HG02852 (cell line): ENCODE measurements around the gene RTN4.
"Not testable (repeated sequence)": the region's sequence is repeated elsewhere in the genome, so short reads cannot be mapped to it uniquely, and the experiment has no call there.

Experiments used
- ATAC-seq: cut with Tn5 transposase; IDR thresholded peaks from one replicate; pipeline ENCODE4 v1.9.1; 2021; ENCODE audit warnings: mild to moderate bottlenecking, moderate library complexity; ENCODE audit not compliant: unreplicated experiment

The RTN4 gene

DNA sequence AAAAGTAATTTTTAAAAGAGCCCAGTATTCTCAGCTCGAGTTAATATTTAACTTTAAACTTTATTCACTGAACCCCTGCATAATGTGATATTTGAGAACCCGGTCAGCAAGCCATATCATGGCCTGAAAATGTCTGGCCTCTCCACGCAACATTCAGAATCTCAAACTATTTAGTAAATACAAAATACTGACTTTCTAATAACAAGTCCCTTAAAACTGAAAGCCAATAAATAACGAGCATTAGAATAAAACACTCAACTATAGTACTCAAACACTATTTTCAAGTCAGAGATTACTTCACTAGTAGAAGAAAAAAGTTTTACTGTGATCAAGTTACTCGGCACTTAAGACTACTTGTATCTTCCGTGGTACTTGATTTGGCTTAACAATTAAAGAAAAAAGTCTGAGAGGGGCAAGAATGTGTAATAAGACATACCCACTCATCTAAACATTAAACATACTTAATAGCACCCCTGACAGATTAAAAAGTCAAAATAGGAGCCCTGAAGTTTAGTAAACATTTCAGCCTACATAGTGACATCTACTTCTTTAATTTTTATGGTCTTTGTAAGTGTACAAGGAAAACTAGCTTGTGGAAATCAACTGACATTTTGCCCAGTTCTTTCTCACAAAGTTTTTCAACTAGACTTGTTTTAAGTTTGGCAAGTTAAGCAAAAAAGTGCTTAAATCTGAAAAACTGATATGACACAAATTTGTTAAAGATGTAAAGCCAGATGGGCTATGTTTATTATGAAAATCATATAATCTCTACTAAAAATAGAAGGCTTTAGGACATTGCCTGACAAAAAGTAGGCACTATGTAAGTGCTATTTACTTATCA is 38.2 kb downstream of the RTN4 start:
- ATAC-seq = no peak

DNA sequence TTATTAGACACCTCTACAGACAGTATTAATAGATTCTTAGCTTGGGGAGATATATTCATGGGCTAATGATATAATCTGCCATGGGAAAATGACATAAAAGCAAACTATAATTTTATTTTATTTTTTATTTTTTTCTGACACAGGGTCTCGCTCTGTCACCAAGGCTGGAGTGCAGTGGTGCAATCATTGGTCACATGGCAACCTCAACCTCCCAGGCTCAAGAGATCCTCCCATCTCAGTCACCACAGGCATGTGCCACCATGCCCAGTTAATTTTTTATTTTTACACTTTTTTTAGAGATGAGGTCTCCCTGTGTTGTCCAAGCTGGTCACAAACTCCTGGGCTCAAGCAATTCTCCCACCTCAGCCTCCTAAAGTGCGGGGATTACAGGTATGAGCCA is 39.3 kb downstream of the RTN4 start:
- ATAC-seq = no peak

DNA sequence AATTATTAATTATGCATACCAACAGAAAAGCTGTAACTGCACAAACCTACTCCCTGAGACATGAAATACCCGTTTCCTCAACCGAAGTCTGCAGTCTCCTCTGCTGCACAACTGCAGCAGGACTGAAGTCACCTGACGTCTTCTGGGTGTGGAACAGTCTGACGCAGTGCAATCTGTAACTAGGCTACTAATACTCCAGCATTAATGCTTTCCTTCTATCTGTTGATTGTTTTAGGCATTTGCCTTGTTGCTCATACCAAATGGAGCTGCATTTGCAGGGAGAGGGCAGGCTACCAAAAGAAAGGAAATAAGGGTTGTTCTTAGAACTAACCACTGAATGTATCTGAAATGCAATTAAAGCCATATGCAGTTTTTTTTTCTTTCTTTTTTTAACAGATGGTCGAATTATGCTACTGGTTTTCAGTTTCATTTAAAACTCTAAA is 40.1 kb downstream of the RTN4 start:
- ATAC-seq = peak; percentile 95

DNA sequence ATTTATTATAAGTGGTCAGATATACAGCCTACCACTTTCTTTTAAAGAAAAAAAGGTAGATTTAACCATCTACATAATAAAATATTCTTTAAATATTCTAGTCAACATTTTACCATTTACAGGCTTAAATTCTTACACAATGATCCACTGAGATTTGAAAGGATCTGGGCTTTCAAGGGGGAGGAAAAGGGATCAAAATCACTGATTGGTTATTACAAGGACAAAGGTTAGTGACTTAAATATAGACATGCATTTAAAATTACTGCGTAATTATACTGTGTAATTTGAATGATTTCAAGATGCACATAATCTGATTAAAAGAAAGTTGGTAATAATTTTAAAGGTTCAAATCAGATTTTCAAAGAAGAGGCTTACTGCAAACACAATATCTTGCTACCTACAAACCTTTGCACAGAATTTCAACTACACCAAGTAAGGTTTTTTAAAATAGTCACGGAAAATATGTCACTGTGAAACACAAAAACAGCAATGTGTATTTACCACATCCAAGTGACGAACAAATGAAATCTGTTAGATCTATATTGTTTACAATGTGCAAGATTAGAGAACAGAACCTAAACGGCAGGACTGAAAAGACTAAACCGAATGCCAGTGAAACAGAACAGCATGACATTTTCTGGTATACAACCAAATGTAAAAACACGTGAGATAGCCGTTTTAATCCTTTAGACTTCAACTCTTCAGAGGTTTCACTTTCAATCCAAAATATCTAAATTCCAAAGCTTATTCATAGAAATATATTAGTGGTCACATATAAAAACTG is 40.8 kb downstream of the RTN4 start:
- peak; percentile 16 for ATAC-seq

DNA sequence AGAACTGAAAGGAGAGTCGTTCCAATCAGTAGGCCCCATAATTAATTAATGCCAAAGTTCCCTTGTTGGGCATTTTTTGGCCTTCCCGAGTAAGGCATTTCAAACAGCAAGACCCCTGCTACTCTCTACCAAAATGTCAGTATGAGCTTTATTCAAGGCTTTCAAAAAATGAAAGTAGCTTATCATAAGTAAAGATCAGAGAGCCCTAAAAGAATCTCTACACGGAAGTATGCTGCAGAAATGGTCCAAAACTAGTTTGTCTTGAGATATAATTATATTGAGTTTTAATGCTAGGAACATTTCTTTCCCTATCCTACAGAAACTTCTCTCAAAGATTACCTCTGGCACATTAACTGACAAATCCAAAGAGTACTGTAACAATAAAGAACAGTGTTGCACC is 43.9 kb downstream of the RTN4 start:
- ATAC-seq = no peak

DNA sequence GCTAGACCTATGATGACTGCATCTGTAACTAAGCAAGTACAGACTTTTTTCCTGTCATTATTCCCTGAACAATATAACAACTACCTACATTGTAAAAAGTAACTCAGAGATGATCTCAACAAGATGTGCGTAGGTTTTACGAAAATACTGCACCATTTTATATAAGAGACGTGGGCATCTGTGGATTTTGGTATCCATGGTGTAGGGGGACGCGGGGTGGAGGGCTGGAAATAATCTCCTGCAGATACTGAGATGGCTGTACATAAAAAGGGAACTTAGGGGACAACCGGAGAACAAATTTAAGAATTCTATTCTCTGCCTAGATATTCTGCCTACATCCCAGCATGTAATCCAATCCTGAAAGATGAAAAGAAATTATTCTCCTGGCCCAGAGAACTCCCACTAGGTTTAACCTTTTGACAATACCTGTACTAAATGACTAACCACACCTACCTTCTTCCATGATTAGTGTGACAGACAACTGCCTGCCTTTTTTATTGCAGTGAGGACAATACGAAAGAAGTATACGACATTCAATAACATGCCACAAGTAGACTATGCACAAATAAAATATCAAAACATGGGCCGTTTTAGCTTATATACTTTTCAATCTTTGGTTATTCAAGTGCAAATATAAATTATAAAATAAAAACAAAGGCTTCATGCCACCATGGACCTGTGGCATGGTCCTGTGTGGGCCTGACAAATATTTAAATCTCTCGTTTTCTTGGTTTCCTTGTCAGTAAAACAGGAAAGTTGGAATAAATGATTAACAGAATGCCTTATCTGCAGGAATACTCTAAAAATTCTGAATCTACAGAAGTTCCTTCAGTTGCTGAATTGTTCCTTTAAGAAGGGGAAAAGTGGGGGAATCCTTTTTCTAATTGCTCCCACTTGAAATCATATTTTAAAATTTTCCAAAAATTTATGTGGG is 46.3 kb downstream of the RTN4 start:
- ATAC-seq = no peak

DNA sequence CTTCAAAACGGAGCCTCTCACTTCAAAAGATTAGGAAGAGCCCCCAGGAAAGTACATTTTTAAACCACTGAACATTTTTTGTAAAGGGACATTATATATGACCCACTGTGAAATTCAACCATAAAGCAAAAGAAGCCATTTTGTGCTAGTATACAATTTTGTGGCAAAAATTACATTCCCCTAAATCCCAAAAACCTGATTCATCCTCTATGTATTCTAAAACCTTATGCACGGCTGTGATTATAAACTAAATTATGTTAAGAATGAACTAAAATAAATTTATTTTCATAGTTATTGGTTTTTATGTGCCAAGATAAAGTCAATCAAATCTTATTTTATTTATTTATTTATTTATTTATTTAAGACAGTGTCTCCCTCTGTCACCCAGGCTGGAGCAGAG is 48.5 kb downstream of the RTN4 start:
- no peak for ATAC-seq

DNA sequence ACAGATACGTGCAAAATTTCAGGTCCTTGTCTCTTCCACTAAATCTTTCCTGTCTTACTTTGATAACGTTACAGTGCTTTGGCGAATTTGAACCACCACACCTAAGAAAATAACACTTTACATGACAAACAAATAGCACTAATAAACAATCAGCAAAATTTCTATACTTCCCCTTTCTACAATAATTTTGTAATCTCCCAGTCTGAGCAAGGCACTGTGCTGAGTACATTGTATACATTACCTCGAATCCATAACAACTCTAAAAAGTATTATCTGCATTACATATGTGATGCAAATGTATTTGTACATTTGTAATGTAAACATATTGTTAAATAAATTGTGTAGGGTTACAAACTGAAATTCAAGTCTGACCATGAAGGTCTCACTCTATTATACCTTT is 49.9 kb downstream of the RTN4 start:
- ATAC-seq = no peak

DNA sequence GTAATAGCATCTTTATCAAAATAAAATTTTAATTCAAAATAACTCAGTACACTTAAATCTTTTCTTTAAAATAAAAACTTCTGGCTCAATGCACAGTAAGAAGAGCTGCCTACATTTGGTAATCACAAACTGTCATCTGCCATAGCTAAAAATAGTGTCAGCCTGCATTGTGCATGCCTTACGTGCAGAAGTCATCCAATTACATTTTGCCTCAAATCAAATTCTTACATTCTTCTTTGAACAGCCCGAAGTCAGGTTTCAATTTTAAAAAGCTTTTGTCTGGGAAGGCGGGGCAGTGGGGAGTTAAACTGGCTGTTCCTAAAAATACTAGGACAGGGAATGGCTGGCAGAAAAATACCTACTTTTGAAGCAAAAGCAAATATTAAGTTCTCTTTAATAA is 51.1 kb downstream of the RTN4 start:
- no peak for ATAC-seq

DNA sequence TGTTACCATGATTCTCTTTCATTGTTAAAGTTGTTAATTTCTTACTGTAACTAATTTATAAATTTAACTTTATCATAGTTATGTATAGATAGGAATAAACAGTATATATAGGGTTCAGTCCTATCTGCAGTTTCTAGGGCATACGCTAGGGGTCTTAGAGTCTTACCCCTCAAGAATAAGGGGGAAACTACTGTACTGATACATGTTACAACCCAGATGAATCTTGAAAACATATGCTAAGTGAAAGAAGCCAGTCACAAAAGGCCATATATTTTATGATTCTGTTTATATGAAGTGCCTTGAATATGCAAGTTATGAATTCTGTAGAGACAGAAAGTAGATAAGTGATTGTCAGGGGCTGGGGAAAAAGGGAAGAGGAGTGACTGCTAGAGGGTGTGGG is 52.4 kb downstream of the RTN4 start:
- no peak for ATAC-seq

DNA sequence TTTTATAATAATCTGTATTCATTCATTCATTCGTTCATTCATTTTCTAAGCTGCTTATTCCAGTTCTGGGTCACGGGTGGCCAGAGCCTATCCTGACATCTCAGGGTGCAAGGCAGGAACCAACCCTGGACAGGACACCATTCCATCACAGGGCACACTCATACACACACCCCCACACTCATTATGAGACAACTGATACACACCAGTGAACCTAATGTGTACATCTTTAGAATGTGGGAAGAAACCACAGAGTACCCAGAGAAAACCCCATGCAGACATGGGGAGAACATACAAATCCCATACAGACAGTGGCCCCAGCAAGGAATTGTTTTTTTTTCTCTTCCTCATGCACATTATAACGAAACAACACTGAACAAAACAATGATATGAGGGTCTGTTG is 54.7 kb downstream of the RTN4 start:
- peak; percentile 73 for ATAC-seq

DNA sequence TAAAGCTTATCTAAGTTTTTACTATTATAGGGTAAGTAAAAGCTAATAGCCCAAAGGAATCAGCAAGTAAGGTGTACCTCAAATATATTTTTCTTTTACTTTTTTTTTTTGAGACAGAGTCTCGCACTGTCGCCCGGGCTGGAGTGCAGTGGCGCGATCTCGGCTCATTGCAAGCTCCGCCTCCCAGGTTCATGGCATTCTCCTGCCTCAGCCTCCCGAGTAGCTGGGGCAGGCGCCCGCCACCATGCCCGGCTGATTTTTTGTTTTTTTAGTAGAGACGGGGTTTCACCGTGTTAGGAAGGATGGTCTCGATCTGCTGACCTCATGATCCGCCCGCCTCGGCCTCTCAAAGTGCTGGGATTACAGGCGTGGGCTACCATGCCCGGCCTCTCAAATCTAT is 59.6 kb downstream of the RTN4 start:
- ATAC-seq = not testable (repeated sequence)

DNA sequence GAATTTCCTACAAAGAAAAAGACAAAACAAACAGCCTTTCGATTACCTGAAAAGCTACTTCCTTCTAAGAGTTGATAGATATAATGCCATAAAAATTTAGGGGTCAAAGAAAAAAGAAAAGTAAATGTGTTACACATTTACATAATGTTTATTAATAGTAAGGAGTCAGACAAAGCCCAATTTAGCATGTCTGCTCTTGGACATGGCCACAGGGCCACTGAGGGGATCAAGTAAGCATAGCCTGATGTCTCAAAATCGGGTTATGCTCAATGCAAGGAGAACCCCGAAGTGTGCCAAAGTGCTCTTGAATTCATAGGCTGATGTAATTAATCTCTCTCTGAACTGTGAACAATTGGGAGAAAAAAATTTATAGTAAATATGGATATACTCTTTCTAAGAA is 61.6 kb downstream of the RTN4 start:
- ATAC-seq = no peak

DNA sequence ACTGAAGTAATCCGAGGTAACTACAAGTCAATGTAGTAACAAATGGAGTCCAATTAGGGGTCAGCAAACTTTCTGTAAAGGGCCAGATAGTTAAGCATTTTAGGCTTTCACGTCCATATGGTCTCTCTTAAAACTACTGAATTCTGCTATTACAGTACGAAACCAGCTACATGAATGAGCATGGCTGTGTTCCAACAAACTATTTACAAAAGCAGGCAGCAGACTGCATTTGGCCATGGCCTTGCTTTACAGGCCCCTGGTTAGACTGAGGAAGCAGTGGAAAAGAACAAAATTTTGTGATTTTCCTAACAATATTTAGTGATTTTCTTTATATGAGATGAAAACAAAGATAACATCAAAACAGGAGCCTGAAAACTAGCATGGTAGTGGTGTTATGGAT is 64.0 kb downstream of the RTN4 start:
- ATAC-seq = no peak

DNA sequence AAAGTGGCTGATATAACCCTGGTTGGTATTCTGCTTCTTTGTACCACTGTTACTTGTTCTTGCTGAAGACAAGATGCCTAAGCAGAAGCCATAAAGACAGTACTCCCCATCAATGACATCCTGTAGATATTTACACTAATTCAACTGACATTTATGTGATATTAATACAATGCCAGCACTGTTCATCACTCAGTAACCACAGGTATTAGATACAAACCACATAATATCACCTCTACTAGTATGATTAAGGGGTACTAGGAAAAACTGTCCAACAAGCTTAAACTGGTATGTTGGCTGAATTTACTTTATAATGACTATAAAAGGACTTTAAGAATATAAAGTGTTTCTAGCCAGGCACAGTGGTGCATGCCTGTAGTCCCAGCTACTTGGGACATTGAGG is 65.8 kb downstream of the RTN4 start:
- no peak for ATAC-seq

DNA sequence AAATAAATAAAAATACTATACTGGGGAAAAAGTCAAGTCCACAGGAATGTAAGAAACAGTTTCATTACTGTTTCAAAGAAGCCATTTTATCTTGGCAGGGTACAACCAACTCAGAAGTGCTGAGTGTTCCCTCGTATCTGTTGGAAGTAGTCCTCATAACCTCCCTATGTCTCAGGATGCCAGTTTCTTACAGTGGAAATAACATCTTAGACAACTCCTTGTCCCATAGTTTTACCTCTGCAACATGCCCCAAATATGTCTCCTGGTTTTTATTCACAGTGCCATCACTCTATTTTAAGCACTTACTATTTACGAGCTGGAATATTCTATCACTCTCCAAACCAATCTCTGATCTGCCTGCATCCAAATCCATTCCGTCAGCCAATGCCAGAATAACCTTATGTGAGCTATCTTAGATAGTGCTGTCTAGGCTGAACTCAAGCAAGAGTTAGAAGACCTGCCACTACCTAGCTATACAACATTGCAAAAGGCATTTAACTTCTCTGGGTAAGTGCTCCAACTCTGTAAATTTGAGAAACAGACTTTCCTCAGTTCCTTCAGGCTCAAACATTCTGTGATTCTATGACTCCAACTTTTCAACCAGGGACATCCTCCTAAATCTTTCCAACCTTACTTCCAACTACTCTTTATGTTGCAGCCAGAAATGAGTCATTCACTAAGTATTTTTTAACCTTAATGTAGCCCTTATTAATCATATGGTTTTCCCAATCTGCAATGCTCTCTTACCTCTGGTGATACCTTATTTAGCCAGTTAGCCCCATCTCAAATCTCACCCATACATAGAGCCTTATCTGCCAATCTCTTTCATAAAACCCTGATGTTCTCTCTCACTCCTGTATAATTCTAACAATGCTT is 66.7 kb downstream of the RTN4 start:
- no peak for ATAC-seq

DNA sequence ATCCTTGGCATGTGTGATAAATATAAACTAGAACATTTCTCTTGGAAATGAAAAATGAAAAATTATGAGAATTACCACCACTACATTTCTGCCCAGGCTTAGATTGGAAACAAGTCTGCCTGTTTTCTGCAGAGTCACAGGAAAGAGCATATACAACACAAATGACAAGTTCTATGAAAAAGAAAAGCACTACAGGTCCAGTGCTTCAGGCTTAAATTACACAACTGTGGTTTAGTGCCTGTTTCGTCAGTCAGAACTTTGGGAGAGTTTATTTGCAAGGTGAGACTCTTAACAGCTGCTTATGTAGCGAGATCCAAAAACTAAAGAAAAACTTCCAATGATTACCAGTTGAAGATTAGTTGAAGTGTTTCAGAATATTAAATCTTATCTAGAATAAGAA is 68.9 kb downstream of the RTN4 start:
- ATAC-seq = no peak

DNA sequence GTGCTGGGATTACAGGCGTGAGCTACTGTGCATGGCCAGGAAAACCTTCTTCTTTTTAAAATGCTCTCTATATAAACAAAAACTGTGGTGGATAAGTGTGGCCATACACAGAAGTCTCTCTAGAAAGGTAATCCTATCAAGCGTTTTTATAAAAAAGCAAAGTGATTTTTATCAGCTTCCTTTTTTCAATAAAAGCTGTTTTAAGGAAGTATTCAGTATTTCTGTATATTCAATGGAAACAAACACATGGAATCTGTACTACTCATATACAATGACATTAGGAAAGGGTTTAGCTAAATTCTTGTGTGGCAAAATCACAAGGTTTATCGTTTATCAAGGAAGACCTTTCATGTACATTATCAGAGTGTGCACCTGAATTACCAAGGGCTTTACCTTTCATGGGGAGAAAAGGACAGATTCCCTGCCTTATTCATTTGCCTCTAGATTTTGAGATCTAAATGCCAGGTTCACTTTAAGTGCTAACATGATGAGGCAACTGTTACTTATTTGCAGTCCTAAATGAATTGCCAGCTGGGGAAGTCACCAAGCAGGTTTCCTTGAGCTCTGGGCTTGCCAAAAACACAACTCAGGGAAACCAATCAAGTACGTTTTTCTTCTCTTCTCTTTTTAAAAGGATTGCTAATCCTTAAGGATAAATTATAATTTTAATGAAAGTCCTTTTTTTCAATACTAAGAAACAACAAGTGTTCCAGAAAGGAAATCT is 70.8 kb downstream of the RTN4 start:
- no peak for ATAC-seq

DNA sequence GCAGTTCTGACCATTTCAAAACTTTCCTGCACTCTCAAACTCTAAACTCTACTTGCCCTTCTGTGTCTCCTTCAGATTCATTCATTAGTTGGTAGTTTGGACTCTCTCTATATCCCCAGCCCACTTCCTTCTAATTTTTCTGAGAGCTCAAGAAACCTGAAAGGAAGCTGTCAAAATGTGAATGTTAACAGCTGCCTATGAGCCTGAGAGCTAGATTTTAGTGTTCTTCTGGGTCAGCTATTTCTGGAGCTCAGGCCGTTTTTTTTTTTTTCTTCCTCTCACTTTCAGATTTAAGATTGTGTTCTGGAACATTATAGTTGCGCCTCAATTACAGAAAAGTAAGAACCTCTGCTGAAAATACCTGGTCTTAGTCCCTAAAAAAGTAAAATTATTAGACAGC is 73.1 kb downstream of the RTN4 start:
- ATAC-seq = peak; percentile 95
